Stimulated activated CD4-positive, alpha-beta T cell treated with anti-CD3 and anti-CD28 coated beads, Interleukin-2, amount 100 ng/mL, for 24 hours (primary cell): ENCODE measurements around the gene CUL2.
"Not testable (repeated sequence)": the region's sequence is repeated elsewhere in the genome, so short reads cannot be mapped to it uniquely, and the experiment has no call there.

ENCODE experiments used
- DNase-seq, 2 donors: peaks; one replicate each; pipeline ENCODE4 v3.0.0-alpha.2; 2020

CUL2 gene

GRCh38 chr10:35090162-35090954 is at the start of gene CUL2:
Gene CUL2 (minus strand): TSS chr10:35090341. CDS start chr10:35071317, 19,024 bp downstream.
- DNase-seq = peak; percentile 91 to 95

DNA sequence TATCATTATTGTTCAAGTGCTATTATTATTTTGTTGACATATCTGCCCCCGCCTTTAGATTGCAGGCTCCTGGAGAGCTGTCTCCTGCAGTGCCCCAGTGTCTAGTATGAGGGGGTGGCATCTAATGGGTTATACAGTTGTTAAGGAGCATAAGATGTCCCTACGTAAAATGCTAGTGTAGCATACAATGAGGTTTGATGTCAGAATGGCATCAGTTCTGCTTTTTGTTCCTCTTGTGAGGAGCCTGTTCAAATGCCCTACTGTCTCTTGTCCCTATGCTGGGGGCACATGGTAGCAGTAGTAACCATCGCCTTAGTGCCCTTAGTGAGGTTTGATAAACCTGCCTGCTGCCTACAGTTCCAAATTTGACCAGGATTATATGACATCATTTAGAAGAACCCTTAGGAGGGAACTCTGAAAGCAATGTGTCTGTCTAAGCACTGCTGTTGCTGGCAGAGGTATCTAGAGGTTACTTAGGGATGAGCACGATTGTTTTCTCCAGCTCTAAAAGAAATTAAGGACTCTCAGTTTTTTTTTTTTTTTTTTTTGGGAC is 46.2 kb upstream of the CUL2 start:
- DNase-seq = no peak

GRCh38 chr10:35135861-35136260 is 45.7 kb upstream of the CUL2 start:
- DNase-seq = no peak

DNA sequence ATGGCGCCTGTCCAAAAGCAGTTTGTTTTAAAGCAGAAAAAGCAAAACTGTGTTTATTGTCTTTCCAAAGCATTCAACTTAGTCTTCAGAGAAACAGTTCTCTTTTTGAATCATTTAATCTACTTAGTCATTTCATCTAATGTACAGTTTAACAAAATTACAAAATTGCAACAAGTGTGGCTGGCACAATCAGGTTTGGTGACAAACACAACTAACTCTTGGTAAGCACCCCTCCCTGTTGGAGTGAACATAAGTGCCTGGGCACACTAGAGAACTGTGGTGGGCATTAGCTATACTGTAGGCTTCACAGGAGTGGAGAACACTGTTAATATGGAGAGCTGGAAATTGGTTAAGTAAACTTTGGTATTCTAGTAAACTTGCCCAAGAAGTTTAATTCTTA is 43.4 kb upstream of the CUL2 start:
- DNase-seq = no peak

DNA sequence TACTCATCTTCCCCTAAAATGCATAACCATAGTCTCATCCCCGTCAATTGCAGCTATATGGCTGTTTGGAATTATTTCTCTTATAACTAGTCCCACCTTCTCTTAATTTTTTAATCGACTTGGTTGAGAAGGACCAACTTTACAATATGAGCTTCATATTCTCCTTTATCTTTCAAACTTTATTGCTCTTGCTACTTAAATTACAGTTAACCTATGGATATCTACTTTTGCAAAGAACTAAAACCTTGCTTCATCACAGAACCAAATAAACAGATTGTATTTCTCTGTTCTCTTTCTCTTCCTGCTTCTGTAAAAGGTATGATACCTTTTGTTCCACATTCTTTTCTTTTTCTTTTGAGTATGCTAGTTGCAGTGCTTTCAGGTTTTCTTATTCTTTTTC is 42.6 kb upstream of the CUL2 start:
- DNase-seq = no peak

DNA sequence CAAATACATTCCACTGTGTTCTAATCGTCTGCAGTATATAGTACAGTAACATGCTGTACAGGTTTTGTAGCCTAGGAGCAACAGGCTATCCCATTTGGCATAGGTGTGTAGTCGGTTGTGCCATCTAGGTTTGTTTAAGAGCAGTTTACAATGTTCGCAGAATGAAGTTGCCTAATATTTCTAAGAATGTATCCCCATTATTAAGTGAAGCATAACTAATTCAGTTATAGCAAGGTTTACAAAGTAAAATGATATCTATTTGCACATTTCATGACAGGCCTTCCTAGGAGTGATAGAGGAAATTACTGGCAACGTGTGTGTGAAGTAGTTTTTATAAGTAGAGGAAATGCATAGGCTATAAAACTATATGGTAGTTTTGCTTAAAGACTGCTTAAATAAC is 40.5 kb upstream of the CUL2 start:
- no peak for DNase-seq

- DNase-seq = no peak
Measured at GRCh38 chr10:35129185-35129674, 39.1 kb upstream of the CUL2 start.

DNA sequence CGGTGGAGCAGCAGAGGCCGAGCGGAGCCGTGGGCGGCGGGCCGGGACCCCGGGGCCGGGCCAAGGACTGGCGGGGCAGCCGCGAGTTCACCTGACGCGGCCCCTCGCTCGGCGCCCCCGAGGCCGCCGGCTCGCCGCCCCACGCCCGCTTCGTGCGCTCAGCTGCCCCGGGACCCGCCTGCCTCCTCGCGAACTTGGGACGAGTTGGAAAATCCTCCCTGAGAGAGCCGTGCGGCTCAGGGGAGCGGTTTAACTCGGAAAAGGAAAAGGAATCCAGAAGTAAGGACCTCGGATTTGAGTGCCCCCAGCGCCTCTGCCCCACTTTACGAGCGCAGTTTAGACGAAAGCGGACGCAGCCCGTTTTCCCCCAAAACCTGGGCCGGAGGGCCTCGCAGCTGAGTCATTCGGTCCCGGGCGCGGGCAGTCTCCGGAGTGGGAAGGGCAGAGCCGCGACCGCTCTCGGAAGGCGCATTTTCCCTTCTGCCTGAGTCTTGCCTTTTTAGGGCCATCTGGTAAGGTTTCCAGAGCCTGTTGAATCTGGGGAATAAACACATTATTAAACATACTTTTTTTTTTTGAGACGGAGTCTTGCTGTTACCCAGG is 37.2 kb upstream of the CUL2 start:
- DNase-seq = peak; percentile 72 to 73

DNA sequence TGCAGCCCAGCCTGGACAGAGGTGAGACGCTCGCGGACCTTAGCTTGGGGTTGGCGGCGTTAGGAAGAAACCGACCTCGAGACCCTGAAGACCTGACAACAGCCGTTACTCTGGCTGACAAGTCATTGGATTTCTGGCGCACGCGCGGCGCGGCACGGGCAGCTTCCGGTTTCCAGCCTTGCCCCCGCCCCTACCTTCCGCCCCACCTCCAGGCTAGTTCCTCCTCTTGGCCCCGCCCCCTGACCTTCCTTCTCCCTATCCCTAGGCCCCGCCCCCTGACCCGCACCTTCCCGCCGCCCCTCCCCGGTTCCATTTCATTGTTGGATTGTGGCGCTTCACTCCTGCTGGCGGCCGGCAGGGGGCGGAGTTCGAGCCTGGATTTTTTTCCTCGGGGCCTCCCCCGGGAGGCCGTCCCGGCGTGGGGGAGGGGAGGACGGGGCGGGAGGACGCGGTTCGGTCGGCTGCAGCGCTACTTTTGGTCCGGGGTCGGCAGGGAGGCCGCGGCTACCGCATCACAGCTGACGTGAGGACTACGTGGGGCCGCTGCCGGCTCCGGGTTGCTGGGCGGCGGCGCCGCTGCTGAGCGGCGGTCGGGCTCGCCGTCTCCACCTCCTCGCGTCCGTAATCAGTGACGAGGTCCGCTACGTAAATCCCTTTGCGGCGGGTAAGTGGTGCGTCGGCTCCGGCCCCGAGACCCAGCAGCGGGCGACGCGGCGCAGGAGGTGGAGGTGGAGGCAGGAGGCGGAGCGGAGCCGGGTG is 36.6 kb upstream of the CUL2 start, which contains the start of gene CREM:
Gene CREM, plus strand, starts transcription at position 317 of the 759 bp plus-strand sequence. CDS start 10,990 bp downstream, outside the sequence.
- peak; percentile 100 for DNase-seq

GRCh38 chr10:35126062-35126529 is 36.0 kb upstream of the CUL2 start:
- no peak for DNase-seq

DNA sequence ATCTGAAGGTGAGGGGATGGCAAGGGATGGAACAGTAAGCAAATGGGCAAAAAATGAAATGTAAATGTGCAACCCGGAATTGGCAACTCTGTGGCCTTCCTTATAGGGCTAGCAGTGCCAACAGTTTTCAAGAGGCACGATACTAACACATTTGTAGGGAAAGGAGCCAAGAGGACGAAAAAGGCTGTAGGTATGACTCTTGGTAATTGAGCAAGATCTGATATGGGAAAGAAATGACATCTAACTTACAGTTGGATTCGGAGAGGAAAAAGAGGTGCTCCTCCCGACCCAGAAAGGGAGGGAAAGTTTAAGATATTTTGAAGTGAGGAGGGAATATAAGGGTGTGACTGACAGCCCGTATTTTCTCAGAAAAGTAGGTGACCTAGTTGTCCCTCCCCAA is 34.4 kb upstream of the CUL2 start:
- no peak for DNase-seq

GRCh38 chr10:35119378-35119777 is 29.2 kb upstream of the CUL2 start:
- DNase-seq = no peak

- no peak for DNase-seq
Measured at GRCh38 chr10:35112571-35112970, 22.4 kb upstream of the CUL2 start.

DNA sequence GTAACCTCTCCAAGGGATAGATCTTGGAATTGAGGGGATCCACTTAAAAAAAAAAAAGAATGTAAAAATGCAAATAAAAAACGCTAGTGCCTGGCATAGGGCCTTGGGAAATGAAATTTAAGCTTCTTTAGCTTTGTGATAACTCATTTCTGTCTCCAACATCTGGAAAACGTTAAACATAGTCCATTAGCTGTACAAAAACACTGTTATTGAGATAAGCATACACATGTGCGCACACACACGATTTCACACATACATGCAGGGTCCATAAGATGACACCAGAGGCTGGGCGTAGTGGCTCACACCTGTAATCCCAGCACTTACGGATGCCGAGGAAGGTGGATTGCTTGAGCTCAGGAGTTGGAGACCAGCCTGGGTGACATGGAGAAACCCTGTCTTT is 13.7 kb upstream of the CUL2 start:
- no peak for DNase-seq

DNA sequence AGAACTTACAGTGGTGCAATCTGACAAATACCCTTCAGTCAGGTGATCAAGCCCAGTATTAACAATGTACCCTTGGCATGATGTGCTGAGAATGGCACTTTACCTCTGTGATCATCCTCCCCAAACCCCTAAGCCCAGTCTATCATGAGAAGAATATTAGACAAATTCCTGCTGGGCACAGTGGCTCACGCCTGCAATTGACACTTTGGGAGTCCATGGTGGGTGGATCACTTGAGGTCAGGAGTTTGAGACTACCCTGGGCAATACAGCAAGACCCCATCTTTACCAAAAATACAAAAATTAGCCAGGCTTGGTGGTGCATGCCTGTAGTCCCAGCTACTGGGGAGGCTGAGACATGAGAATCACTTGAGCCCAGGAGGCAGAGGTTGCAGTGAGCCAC is 7.4 kb upstream of the CUL2 start:
- no peak for DNase-seq

DNA sequence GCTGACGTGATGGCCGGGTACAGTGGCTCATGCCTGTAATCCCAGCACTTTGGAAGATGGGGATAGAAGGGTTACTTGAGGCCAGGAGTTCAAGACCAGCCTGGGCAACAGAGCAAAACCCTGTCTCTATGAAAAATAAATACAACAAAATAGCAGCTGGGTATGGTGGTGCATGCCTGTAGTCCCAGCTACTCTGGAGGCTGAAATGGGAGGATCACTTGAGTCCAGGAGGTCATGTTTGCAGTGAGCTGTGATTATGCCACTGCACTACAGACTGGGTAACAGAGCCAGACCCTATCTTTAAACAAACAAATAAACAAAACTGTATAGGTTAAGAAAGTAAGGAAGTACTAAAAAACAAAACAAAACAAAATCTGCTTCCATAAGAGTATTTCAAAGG is 6.2 kb upstream of the CUL2 start:
- DNase-seq = no peak

DNA sequence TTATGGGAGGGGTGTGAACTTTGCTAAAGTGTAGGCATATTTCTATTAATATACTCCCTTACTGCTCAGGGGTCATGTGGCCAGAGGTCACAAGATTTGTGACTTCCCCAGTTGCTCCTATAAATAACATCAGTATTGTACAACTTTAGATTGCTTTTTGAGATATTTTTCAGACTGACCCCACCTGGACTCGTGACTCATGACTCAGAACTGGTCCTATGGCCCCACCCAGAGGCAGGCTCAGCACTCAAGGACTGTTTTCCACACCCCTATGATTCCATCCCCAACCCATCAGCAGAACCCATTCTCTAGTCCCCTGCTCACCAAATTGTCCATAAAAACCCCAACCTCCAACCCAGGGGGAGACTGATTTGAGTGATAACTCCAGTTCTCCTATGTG is 2.7 kb upstream of the CUL2 start:
- DNase-seq = no peak

DNA sequence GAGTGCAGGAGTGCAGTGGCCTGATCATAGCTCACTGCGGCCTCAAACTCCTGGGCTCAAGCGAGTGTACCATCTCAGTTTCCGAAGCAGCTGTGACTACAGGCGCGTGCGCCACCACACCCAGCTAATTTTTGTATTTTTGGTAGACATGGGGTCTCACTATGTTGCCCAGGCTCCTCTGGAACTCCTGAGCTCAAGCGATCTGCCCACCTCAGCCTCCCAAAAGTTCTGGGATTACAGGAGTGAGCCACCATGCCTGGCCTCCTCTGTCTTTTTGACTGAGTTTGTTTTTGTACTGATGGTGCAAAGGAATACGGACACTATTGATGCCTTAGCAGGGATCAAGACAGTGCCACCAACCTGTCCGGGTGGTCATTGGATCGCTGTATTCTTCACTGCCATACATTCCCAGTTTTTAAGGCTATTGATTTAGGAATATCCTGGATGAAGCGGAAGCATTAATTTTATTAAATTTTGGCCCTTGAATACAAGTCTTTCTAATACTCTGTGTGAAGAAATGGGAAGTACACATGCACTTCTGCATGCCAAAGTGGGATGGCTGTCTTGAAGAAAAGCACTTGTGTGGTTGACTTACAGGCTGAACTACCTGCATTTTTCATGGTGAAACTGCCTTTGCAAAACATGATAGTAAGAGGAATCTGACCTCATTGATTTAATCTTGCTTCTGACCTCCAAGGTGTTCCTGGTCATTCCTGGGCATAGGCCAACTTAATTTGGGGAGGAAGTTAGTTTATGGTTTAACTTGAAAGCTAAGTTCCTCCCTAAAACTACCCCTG is 2.1 kb upstream of the CUL2 start:
- DNase-seq = no peak

DNA sequence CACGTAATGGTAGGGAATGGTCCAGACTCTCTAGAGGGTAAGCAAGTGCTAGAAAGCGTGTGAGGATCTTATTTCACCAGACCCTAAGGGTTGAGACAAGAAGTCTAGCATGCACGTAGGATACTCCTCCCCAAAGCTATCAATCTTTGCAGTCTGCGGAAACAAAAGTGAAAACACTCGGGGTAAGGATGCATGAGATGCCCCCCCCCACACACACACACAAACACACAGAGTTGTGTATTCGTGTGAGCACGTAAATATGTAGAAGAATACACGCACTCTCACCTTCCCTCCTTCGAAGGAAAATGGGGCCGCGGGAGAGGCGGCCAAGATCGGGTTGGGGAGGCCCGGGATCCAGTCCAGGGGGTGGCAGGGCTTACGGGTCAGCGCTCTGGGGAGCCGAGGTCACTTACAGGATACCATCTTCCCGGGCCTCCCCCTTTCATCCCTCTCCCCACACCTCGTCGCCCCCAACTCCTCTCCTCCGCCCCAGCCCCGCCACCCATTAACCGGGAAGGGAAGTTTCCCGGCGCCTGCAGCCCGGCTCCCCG is 455 bp downstream of the CUL2 start:
- peak in 1 of 2 donors; percentile 23 for DNase-seq

GRCh38 chr10:35083242-35083641 is 6.9 kb downstream of the CUL2 start:
- DNase-seq = no peak

GRCh38 chr10:35080261-35080660 is 9.9 kb downstream of the CUL2 start:
- DNase-seq = not testable (repeated sequence)

GRCh38 chr10:35079763-35080162 is 10.4 kb downstream of the CUL2 start:
- no peak for DNase-seq
